NCI-H345 treated with DMSO at 0.1 percent for 48 hours (cell line): ENCODE results near the gene HDAC4.

Experiments used
- DNase-seq: peaks from one replicate; lab custom pipeline; 2025; ENCODE audit not compliant: unreplicated experiment; lab: John Stamatoyannopoulos, UW

Gene HDAC4

DNA sequence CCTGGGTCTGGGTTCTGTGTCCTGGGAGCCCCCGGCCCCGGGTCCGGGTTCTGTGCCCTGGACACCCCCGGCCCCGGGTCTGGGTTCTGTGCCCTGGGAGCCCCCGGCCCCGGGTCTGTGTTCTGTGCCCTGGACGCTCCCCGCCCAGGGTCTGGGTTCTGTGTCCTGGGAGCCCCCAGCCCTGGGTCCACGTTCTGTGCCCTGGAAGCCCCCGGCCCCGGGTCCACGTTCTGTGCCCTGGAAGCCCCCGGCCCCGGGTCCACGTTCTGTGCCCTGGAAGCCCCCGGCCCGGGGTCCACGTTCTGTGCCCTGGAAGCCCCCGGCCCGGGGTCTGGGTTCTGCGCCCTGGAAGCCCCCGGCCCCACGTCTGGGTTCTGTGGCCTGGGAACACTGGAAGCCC is 299.0 kb downstream of the HDAC4 start:
- DNase-seq: no peak

DNA sequence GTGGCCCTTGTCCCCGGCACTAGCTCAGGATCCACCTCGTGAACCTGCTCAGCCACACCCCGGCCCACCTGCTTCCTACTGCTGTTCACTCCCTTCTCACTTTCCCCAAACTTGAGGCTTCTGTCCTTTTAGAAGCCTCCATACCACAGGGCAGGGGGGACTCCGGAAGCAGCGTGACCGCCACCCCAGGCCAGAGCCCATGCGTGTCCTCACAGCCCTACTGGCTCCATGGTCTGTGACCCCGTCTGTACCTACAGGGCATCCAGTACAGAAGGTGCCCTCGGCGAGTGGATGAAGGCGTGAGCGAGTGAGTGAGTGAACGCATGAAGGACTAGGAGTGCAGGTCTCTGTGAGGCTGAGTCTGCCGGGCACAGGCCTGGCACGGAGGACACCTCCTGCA is 299.7 kb downstream of the HDAC4 start:
- no peak for DNase-seq

DNA sequence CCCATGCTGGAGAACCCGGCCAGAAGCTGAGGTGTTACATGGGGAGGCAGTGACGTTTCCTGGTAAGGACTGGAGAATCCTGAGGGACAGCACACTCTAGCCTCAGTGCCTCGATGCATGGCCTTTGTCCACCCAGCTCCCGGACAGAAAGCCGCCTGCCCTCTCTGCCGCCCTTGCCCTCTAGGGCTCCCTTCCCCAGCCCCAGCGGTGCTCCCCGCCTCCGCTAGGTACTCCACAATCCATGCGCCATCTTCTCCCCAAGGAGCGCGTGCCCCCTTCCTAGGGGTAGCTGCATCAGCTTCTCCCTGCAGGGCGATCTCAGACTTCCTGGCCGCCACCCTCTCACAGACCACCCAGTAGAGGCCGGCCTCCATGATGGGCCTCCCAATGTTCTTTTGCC is 301.3 kb downstream of the HDAC4 start:
- DNase-seq: no peak

DNA sequence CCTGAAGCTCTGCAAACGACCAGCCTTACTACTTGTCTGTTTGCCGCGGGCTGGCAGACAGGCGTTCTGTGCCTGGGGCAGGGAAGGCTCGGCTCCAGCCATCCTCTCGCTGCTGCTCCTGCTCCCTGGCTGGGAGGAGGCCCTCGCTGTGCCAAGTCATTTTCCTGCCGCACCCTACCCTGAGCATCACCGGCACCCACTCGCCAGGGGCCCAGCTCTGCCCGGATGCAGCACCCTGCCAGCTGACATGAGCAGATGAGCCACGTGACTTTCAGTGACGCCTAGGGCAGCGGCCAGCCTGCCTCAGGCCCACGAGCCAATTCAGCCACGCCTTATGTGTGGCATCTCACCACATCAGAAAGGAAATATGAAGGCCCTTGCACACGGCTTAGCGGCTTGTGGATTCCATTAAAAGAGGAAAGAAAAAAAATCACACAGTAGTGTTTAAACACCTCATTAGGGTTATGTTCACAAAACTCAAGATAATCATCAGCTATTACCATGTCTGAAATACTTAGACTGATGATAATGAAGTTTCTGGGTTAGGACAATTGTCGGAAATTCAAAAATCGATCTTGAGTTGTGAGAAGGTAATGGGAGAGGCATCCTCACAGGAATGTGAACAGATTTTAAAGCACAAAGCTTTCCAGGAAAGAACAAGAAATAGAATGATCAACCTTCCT is 302.4 kb downstream of the HDAC4 start:
- DNase-seq: no peak

DNA sequence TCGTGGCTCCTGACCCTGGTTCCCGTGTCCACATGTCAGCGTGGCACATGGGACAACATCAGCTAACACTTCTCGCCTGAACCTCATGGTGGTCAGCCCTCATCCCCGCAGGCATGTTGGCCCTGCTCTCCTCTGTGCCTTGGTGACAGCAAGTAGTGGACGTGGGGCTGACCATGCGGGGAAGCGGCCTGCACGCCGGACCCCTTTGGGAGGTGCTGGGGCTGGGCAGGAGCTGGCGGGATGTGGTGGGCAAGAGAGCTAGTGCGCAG is 303.5 kb downstream of the HDAC4 start:
- no peak for DNase-seq

DNA sequence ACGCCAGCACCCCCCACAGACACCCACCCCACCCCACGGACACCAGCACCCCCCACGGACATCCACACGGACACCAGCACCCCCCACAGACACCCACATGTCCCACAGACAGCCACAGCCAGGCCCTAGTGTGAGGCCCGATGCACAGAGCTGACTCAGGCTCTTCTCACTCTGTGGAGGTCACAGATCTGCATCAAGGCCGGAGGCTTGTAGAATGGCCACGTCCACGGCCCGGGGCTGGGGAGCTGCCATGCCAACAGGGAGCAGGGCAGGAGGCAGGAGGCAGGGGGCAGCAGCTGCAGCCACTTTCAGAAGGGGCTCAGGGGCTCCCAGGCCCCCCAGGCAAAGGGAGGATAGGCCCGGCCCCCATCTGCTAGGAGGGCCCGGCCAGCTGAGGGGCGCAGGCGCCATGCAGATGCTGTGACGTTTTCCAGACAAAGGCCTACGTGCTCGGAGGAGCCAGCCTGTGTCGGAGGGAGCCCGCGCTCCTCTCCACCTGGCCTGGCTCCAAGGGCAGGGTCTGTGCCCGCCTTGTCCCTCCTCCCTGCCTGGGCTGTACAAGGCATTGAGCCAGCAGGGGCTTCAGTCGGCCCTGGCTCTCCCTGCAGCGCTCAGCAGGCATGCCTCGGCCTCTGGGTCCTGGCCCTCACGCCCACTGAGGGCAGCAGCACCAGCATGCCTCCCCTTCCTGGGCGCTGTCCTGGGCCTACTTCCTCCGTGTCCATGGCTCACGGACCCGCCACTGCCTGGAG is 304.0 kb downstream of the HDAC4 start:
- no peak for DNase-seq

DNA sequence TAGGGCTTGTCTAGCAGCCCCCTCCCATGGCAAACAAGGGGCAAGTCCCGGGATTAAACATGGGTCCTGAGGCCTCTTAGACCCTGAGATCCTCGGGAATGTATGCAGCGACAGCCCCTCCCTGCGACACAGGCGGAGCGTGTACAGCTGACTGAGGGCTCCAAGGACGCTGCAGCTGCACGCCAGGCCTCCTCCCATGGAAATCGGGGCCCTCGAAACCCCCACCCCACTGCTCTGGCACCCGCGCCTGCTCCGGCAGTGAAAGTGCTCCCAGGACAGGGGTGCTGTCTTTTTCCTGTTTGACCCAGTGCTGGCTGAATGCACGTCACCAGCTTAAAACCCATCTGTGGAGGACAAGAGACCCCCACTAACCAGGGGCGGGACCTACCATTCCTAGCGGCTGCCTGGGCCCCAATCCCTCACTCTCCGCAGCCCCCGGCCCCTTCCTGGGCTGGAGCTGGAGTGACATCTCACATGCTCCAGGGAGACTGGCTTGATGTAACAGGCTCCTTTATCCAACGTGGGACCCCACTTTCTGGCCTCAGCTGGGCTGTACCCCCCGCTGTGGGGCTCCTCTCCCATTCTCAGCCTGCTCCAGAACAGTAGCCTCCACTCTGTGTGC is 305.2 kb downstream of the HDAC4 start:
- DNase-seq: no peak

DNA sequence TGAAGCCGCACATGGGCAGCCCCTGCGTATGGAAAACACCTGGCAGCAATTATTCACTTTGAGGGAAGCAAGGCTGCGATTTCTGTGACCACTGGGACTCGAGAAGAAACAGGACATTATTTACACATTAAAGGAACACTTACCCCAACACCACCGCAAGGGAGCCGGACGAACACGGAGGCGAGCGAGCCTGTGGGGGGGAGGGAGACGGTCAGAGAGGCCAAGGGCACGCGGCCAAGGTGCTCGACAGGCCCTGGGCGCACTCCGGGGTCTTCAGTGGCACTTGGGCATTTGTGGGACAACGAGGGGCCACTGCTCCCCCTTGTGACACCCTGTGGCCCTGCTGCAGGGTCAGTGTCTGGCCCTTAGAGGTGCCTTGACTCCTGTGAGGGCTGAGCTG is 306.0 kb downstream of the HDAC4 start:
- DNase-seq: no peak

DNA sequence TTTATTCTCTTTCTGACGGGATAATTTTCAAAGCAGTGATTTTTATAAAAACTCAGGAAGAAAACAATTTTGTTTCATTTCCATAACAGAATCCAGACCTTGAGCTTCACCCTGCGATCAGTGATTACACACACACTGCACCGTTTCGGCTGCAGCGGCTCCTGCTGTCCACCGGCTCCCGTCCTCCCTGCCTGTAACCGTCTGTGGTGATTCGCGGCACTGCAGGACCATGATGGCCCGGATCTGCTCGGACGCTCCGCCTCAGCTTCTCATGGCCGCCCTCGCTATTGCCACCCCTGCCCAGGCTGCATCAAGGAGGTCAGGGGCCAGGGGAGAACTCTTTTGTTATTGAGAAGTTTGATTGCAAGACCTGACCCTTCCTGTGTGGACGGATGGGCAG is 306.9 kb downstream of the HDAC4 start:
- no peak for DNase-seq

DNA sequence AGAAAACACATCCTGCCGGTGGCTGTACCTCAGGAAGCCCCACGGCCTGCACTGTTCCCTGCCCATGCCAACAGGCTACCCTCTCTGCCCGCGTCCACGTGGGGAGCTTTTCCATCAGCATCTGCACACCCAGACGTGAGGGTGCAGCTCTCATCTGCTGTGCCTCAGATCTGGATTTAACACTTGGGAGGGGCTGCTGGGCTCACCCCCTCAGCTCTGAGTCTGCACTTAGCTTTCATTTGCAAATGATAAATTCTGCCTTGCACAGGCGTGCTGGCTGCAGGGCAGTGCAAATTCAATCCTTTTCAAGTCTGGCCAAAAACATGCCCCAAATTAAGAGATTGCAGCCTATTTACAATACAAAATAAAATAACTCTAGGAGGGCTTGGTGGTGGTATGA is 307.3 kb downstream of the HDAC4 start:
- DNase-seq: no peak

DNA sequence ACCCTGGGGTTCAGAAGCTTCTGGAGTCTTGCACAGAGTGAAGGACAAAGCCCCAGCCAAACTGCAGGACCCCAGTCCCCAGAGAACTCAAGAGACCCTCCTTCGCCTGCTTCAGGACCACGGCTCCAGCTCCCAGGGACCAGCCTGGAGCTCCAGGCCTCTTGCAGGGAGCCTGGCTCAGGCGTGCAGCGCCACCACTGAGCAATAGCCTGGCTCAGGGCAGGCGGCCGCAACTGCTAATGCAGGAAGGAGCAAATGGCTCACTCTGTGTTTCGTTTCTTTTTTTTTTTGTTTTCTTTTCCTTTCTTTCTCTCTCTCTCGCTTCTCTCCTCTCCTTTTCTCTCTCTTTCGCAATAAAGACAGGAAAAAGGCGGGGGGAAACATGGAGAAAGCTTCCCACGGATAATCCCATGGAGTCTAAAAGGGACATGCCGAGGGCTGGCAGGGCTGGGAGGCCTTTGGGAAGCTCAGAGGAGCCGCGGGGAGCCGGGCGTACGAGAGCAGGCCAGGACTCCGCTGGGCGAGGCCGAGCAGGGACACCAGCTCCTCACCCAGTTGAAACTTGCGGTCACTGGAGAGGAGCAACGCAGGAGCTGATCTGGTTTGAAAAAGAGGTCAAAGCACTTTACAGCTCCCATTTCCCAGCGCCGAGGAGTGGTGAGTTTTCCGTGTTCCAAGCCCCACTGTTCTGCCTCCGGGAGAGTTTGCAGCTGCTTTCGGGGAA is 308.1 kb downstream of the HDAC4 start:
- no peak for DNase-seq

DNA sequence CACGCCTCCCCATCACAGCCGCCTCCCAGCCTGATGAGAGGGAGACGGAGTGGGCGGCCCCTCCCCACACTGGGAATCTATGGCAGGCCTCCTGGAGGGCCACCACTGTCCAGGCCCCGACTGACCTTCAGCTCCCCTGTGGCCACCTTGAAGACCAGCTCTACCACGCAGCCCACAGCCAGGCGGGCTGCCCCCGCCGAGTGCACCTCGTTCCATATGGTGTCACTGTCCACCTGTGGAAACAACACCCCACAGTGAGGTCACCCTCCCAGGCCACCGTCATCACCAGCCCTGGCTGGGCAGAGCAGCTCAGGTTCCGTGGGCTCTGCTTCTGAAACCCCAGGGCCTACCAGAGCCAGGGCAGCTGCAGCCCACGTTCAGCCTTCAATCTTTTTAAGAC is 310.9 kb downstream of the HDAC4 start:
- DNase-seq: no peak

DNA sequence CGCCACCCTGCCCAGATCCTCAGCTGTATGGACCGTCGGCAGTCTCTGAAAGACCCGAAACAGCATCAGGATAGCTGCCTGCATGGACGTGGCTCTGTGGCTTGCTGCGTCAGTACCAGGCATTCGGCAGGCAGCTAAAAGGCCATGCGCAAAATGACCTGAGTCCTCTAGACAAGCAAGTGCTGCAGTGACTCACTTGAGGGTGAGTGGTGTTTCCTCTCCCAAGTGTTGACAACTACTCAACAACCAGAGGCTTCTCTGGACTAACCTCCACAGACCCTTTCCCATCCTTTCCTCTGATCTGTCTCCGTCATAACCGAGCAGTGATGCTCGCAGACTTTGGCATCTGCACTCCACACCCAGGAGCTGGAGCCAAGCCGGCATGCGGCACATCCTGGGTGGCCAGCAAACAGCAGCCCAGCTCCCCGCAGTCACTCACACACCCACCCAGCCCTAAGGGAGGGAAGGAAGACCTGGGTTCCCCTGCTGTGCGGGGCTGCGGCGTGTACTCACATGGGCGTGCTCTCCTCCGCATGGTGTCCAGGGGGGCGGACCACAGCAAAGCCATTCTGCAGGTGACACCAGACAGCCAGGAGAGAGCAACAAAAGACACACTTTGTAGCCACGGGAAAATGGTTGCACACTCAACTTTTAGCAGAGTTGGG is 313.6 kb downstream of the HDAC4 start:
- no peak for DNase-seq

DNA sequence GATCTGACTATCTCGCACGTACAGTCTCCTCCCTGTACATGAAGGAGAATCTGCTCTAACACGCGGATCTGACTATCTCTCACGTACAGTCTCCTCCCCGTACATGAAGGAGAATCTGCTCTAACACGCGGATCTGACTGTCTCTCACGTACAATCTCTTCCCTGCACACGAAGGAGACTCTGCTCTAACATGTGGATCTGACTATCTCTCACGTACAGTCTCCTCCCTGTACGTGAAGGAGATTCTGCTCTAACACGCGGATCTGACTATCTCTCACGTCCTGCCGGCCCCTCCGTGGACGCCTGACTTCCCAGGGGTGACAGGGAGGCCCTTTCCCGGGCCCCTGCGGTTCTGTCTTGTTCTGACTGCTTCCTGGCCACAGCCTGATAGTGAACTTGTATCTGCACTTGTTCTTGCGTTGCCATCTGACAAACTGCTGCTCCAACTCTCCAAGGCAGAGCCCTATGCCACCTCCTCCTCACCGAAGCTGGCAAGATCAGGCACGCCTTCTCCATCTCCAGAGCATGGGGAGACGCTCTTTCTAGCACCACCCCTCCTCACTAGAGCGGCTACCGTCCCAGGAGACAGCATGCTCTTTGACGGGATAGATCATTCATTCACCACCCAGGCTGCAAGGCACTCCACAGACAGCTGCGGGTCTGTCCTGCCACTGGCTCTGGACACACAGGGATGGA is 314.3 kb downstream of the HDAC4 start:
- DNase-seq: no peak

DNA sequence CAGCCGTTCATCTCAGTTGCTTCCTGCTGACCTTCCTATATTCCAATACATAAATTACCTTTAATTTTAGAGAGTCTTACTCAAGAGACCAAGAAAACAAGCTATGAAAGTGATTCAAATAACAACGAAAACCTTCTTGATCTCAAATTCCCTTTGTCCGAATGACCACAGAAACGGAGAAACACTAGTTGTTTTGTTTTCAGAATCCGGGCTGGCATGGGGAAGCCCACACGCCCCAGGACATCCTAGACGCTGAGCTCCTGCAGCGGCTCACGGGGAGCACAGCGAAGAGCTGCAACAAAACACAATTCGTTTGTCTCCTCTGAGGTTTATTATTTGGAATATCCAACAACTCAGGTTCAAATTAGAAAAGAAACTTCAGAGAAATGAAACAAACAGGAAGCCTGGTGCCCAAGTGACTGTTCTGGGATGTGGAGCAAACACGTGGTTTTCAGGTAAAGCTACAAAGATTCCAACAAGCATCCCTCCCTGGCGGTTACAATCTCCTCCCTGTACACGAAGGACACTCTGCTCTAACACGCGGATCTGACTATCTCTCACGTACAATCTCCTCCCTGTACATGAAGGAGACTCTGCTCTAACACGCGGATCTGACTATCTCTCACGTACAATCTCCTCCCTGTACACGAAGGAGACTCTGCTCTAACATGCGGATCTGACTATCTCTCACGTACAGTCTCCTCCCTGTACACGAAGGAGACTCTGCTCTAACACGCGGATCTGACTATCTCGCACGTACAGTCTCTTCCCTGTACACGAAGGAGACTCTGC is 315.4 kb downstream of the HDAC4 start:
- DNase-seq: no peak

DNA sequence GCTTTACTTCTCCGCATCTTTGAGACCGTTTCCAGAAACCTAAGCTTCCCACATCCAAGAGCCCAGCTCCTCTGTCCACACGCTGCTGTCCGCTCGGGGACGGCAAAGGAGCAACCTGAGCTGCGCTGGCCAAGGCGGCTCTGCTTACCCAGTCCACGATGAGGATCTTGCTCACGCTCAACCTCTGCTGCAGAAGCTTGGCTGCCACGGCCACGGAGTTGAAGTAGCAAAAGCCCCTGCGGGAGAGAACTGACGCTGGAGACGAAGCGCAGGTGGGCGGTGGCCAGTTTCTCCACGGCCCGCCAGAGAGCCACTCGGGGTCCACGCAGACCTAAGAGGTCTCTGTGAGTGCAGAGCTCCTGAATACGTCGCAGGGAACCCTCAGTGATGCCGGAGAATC is 316.8 kb downstream of the HDAC4 start:
- no peak for DNase-seq

DNA sequence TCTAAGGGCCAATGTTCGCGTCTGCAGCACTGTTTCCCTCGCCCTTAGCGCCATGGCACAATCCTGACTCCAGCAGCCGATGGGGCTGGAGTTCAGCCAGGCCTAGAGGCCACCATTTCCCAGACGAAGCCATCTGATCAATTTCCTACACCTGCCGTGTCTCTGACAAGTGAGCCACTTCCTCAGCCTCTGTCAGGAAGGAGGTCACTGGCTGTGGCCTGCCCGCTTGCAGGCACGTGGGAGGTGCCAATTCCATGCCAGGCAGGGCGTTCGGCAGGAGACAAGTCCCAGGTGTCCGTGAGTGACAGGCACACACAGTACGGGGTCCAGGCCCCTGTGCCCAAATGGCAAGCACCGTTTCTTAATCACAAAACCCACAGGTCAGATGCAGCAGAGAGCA is 318.4 kb downstream of the HDAC4 start:
- DNase-seq: no peak

DNA sequence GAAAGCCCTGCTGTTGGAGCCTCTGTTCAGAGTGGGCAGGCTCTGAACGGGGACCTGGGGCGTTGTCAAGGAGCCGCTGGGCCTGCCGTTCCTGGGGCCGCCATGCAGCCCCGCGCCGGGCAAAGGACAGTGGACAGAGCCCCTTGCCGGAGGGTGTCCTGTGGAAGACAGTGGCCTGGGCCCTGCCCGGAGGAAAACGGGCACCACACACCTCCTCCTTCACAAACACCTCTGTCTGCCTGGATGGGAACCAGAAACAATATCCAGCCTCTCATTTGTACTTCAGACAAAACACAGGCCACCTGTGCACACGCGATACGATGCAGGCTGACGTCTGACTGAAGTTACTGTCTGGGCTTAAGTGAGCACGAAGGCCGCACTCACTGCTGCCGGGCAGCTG is 319.2 kb downstream of the HDAC4 start:
- DNase-seq: no peak

DNA sequence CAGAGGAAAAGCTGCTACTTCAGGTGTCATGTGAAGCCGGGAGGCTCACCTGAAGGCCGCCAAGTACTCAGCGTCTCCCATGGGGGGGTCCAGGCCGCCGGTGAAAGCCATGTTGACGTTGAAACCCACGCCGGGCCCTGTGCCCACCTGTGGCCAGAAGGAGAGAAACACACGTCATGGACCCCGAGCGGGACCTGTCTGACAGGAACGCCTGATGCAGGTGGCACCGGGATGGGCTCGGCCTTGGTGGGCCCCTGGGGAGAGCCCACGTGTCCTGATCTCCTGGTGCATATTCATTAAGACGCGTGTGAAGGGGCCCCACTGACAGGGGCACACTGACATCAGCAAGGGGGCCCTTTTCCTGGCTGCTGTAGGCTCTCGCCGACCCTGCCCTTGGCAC is 319.8 kb downstream of the HDAC4 start:
- no peak for DNase-seq

DNA sequence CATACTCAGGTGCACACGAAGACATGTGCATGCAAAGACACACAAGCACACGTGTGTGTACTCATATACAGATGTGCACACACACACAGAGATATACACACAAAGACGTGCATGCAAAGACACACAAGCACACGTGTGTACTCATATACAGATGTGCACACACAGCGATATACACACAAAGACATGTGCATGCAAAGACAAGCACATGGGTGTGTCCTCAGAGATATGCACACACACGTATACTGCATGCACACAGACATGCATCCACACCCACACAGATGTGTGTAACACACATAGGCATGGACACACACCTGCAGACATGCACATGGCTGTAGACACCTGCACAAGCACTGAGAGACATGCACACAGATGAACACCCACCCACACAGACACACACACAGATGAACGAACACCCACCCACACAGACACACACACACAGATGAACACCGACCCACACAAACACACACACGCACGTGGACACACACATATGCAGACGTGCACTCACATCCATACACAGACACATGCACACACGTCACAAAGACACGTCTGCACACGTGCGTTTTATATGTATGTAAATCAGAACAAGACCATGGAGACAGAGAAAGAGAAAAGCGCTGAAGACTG is 321.0 kb downstream of the HDAC4 start:
- DNase-seq: no peak
